NCI-H2196 treated with DMSO at 0.1 percent for 48 hours (cell line): ENCODE results near the gene RNU7-1.

Experiments
- DNase-seq: peaks from one replicate; lab custom pipeline; 2025; ENCODE audit not compliant: unreplicated experiment; lab: John Stamatoyannopoulos, UW

Gene RNU7-1

GRCh38 chr12:6963016-6963731, 19.6 kb downstream of the RNU7-1 start:
- peak; percentile 47 for DNase-seq

- DNase-seq, result no peak
Observed at GRCh38 chr12:6963791-6964413, 20.3 kb downstream of the RNU7-1 start.

- no peak for DNase-seq
Observed at GRCh38 chr12:6964605-6965025, 21.0 kb downstream of the RNU7-1 start.

GRCh38 chr12:6965026-6965661, 21.5 kb downstream of the RNU7-1 start:
- peak; percentile 47 for DNase-seq

DNA sequence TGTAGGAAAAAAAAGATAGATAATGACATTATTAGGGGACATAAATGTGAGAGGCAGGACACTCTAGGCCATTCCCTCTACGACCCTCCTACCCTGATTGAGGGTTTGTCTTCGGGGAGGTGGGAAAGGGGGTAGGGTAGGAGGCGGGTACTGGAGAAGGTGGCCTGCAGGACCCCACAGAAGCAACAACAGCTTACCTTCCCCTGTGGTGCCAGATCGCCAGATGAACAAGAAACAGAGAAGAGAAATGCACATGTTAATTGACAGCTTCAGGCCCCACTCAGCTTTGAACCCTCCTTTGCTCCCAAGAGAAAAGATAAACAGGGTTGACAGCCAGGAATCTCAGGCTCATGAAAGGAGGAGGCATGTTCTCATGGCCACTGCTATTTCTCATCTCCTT, 22.1 kb downstream of the RNU7-1 start:
- no peak for DNase-seq

GRCh38 chr12:6966351-6966750, 22.7 kb downstream of the RNU7-1 start:
- no peak for DNase-seq

- DNase-seq, result no peak
Observed at GRCh38 chr12:6967651-6968100, 24.1 kb downstream of the RNU7-1 start.

DNA sequence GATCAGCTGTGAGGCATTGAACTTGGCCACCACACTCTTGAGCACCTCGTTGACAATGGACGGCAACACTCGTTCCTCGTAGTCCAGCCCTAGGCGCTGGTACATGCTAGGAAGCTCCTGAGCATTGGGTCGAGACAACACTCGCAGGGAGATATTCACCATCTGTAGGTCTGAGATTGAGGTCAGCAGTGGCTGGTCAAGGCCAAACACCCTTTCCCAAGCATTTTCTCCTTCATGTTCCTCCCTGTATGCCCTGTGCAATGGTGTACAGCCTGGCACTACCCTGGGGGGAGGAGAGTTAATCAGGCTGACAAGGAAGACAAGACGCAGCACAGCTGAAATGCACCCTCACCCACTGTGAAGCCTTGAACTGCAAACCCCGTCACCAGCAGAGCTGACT, 24.8 kb downstream of the RNU7-1 start:
- no peak for DNase-seq

DNA sequence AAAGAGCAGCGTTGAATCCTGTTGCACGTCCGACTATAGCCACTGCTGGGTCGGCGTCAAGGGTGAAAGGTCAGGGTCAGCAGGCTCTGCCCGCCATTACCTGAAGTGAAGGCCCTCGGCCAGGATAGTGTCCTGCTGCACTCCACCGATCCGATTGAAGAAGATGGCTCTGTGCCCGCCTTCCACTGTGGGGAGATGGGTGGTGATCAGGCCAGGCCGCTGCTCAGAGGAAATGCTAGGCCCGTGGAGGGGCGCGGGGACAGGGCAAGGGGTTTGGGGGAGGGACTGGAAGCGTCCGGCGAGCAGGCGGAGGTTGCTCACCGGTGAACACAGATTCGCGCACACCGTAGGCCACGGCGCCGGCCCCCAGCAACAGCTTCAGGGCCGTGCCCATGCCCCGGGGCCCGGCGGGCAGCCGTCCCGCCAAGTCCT, 26.5 kb downstream of the RNU7-1 start:
- DNase-seq, result no peak

GRCh38 chr12:6974180-6974579, 30.6 kb downstream of the RNU7-1 start:
- no peak for DNase-seq

DNA sequence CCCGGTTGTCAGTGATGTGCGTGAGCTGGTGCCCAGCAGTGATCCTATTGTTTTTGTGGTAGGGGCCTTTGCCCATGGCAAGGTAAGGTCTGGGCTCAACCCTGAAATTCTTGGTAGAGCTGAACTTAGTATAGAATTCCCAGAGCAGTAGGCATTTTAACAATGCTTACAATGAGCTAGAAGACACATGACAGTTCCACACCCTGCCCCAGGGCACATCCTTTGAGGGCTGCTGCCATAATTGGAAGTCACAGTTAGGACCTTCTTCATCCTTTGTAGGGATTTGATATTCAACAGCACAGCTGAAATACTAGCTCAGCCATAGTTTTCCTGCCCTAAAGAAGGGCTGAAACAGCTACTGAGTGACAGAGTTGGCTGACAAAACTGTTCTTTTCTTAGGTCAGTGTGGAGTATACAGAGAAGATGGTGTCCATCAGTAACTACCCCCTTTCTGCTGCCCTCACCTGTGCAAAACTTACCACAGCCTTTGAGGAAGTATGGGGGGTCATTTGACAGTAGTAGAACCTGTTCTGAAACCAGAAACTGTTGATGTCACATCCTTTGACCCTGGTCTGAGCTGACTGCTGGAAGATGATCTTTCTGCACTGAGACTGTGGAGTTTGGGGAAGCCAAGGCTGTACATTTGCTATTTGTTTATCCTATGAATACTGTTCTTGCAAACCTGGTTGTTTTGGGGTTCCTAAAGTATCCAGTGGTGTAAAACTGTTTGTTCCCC, 31.8 kb downstream of the RNU7-1 start:
- DNase-seq, result no peak

- DNase-seq, result no peak
Observed at GRCh38 chr12:6977653-6978052, 34.0 kb downstream of the RNU7-1 start.

- DNase-seq, result no peak
Observed at GRCh38 chr12:6978188-6978587, 34.6 kb downstream of the RNU7-1 start.

DNA sequence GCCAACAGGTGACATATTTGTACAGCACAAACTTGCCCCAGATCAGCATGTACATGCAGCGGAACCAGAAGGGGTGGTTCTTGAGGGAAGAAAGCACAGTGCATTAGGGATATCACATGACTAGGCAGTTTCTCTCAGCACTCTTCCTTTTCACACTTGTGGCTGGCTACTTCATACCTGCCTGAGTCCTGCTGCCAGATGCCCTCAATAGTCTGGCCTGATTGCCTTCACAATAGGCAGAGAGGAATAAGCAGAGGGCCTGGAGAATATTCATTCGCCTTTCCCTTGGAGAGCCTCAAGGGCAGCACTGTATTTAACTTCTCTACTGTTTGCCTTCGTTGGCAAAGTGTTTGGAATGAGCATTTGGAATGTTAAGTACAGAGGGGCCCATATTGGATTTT, 35.0 kb downstream of the RNU7-1 start:
- no peak for DNase-seq

DNA sequence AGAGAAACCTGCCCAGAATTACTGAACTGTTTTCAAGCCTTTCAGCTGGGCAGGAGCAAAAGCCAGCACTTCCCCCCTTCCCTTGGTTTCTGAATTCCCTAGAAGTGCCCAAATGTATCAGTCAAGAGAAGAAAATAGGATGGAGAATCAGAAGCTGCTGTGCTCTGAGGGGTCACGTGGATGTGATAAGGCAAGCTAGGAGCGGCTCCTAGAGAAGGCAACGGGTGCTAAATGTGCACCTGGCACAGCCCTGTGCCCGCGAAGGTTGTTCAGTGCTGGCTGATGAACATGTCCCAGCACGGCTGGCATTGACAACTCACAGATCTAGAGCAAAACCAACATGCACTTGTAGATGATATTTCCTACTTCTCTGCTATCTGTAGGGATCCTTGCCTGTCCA, 35.4 kb downstream of the RNU7-1 start:
- DNase-seq, result no peak

DNA sequence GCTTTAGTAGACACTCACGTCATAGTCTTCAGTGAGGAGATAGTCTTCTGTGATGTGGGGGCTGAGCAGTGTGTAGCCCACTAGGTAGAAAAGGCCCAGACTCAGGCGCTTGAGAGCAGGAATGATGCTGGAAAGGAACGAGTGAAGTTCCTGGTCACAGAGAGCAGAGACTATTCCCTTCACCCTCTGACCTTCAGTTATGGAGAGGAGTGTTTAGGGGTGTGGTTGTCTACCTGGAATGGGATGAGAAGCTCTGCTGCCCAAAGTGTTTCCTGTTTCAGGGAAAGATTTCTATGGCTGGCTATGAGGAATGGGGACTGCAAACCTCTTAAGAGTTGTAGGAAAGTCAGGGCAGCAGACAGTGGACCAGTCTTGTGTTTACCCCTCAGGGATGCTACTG, 35.8 kb downstream of the RNU7-1 start:
- DNase-seq, result no peak

DNA sequence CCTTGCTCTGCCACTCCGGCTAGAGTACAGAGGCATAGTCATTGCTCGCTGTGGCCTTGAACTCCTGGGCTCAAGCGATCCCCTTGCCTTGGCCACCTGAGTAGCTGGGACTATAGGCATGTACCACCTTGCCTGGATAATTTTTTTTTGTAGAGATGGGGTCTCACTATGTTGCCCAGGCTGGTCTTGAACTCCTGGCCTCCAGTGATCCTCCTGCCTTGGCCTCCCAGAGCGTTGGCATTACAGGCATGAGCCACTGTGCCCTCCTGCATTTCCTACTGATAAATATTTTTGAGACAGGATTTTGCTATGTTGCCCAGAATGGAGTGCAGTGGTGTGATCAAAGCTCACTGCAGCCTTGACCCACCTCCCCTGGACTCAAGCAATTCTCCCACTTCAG, 36.5 kb downstream of the RNU7-1 start:
- DNase-seq, result no peak

DNA sequence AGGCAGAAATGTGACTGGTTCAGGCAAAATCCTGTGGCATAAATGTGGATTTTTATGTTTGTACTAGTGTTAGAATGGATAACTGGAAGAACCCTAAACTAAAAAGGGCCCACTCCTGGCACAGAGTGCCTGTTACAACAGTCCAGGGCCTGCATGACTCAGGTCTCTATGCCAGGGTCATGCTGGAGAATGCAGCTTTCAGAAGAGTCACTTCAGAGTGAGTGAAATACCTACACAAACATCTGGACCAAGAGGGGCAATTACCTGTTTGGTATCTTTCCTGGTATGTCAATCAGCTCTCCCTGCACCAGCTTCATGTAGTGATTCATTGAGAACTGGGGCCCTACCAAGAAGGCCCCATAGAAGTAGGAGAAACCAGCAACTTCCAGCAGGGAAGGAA, 37.1 kb downstream of the RNU7-1 start:
- no peak for DNase-seq

DNA sequence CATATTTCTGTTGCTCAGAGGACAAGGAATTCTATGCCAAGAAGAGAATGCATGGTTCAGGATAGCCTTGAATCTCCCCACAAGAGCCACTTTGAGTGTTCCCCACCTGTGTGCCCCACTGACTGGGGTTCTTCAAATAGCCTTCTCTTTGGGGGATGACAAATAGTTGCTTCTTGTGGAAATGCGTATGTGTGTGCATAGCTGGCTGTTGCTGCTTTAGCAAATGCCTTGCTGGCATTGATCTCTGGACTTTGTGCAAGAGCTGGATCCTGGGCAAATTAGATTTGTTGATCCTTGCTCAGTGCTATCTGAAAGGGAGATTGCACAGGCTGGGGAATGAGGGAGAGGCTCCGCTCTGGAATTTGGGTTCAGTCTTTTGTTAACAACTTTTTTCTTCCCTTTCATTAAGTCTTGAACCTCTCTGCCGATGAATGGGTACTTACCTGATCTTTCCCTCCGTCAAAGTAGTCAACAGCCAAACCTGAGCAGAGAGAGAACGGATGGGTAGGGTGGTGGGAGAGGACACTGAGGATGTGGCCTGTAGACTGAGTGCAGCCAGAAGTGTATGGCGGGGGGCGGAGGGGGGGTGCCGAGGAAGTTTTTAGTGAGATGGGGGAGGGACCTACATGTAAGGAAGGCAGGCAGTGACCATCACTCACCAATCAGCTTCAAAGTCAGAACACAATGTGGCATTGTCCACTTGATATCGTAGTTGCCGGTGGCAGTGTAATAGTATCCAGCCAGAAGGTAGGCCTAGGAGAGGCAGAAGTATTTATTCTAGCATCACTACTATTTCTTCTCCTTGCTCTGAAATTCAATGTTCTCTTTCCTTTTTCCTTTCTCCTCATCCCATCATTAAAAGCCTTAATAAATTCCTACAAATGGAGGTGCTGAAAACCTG, 37.8 kb downstream of the RNU7-1 start:
- no peak for DNase-seq

DNA sequence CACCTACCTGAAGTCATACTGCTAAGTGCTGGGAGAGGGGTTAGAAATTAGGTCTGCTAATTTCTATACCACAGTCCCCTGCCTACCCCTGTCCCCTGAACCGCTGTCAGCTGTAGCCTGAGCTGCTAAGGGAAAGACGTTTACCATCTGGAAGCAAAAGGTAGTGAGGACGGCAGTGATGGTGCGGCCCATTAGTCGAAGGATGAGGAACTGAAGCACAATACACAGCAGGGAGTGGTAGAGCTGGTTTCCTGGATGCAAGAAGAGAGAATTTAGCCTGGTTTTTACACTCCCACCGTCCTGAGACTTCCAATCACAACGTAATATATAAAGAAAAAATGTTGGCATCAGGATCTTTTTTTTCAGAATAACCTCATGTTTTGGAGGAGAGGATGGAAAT, 38.9 kb downstream of the RNU7-1 start:
- DNase-seq, result no peak
